Left renal cortex interstitium (tissue), 4 donors: ENCODE data around the gene ANXA3. TPM values are rescaled to one million over a fixed set of nuclear protein-coding genes. Genes with fewer than 3 reads are reported as not detected.

Experiments used
- polyA plus RNA-seq, 4 donors: library from polyadenylated mRNA; unstranded; fragments of 120-200 nt; gene quantifications; one replicate each; pipeline ENCODE4 v1.2.1, GENCODE V29; 2013; ENCODE audit not compliant: insufficient read length in 4 of 4

The ANXA3 gene
- polyA plus RNA-seq, 4 donors: 36.3 to 47.4 (median 42.4) TPM

Other genes starting within 250 kb of the ANXA3 start
- gene BMP2K, start 224.6 kb downstream of the ANXA3 start, polyA plus RNA-seq: 10 to 100 TPM; 21.1 to 29.7 (median 24.7) TPM